Erythroblast (primary cell): Measurements from ENCODE around the gene AMHR2.

Experiments
- GATA1 ChIP-seq: IDR thresholded peaks from 2 replicates; pipeline ENCODE4 v1.6.1; 2011; ENCODE audit warnings: low read depth, mild to moderate bottlenecking, control low read depth, low read length, moderate library complexity
- POLR2A ChIP-seq: IDR thresholded peaks from 2 replicates; pipeline ENCODE4 v1.6.1; 2011; ENCODE audit warnings: mild to moderate bottlenecking, low read length

GRCh38 chr12:53378724-53379388 is 44.8 kb upstream of the AMHR2 start:
- TF ChIP-seq POLR2A (no peak), GATA1 (no peak)
